ENCODE measurements around the gene ATG2A.

The ATG2A gene

DNA sequence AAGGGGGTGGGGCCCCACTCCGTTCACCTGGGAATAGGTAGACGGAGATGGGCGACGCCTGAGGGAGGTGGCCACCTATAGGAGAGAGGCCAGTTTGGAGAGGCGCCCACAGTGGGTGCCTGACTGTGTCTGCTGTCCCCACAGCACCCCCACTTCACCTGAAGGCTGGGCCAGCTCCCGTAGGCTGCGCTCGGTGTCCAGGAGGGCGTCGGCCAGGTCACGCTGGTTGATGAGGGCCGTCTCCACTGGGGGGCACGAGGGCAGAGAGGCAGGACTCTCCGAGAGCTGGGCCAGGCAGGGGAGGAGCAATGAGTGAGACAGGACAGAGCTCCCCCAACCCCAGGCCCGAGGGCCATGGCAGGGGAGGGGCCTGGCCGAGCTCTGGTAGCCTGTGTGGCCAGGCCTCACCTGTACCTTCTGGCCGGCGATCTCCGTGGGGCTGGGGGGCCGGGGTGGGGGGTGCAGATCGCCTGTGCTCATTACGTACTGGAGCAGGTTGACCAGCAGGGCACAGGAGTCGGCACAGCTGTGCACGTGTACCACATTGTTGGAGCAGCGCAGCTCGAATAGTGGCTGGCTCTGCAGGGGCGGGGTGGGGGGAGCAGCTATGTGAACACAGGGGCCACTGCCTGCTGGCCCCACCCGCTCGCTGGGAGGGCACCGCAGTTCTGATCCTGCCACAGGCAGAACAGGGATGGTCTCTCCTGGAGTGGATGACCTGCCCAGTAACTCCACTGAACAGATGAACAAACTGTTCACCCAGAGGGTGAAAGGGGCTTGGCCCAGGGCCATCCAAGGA lies 14.7 kb downstream of the ATG2A start:
- no peak for DNase-seq (ENCODE audit: low read depth in 2 of 2)

DNA sequence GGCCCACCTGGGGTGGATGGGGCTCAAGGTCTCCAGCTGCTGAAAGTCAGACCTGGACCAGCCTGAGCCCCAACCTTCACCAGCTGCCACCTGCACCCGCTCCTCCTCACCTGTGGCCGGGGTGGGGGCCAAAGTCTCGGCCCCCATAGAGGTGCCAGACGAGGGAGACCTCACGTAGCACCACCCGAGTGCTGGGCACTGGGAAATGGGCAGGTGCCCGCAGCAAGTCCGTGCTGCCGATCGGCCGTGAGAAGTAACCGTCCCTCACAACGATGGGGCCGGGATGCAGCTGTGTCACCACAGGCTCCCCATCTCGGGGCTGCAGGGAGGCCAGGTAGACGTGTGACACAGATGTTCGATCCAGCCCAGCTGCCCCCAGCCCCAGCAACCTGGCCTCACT lies 16.2 kb downstream of the ATG2A start:
- no peak for DNase-seq (ENCODE audit: low read depth in 2 of 2)

DNA sequence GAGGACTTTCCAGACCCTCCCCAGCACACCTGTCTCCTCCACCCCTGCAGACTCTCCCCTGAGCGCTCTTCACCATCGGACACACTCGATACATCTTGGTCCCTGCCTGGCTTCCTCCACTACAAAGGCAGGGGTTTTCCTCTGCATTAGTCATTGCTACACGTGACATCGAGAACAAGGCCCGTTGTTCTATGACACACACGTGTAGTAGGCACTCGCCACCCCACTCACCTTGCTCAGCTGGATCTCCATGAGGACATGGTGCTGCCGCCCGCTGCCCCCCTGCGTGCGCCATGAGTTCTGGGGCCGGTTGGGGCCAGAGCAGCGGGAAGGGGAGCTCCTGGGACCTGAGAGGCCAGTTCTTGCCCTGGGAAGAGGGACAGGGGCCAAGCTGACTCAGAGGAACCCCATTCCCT lies 16.7 kb downstream of the ATG2A start:
- no peak for DNase-seq (ENCODE audit: low read depth in 2 of 2)

DNA sequence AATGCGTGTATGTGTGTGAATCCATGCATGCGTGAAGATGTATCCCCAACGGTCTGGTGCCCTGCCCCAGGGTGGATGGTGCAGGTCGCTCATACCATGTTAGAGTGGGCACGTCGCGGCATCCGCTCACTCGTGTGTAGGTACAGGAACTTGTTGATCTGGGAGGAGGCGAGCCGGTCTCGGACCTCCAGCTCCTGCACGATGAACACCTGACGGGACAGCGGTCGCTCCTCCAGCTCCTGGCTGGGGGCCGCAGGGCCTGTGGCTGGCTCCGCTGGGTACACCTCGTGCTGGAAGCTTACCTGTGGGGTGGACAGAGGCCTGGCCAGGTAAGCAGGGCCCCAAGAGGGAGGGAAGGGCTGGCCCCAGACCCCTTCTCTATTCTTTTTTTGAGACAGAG lies 18.5 kb downstream of the ATG2A start:
- DNase-seq (ENCODE audit: low read depth in 2 of 2): no peak

DNA sequence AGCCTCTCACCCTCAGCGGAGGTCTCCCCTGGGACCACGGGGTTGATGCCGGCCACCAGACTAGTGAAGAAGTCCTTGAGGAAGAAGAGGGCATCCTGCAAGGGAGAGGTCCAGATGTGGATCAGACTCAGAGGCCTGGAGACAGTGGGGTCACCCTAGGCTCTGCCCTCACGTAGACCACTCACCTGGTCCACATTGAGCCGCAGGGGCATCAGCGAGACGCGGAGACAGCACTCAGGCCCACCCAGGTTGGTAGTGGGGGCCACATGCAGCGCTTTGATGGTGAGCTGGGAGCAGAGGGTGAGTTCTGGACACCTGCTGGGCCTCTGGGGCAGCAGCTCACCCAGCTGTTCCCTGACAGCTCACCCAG lies 18.9 kb downstream of the ATG2A start:
- no peak for DNase-seq (ENCODE audit: low read depth in 2 of 2)

GRCh38 chr11:64897381-64898075 lies 19.5 kb downstream of the ATG2A start:
- DNase-seq (ENCODE audit: low read depth in 2 of 2): no peak

DNA sequence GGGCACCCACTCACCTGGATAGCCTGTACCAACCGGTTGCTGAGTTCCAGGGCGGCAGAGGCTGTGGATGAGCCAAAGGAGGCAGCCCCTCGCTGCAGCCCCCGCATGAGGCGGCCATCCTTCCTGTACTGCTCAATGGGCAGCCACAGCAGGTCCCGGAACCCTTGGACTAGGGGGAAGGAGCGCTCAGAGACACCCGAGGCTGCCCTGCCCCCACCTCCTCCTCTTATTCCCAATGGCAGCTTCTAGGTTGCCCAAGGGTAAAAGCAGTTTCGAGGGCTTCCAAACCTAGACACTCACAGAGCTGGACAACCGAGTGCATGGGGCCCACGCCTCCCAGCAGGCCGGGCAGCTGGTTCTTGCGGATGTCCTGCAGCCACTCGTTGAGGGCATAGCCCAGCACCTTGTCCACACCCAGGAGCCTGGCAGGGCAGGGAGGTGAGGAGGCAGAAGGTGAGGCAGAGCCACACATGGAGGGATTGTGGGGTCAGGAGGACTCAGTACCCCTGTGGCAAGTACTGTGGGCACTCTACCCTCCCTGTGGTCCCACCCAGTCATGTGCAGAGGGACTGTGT lies 20.5 kb downstream of the ATG2A start:
- DNase-seq (ENCODE audit: low read depth in 2 of 2): no peak

DNA sequence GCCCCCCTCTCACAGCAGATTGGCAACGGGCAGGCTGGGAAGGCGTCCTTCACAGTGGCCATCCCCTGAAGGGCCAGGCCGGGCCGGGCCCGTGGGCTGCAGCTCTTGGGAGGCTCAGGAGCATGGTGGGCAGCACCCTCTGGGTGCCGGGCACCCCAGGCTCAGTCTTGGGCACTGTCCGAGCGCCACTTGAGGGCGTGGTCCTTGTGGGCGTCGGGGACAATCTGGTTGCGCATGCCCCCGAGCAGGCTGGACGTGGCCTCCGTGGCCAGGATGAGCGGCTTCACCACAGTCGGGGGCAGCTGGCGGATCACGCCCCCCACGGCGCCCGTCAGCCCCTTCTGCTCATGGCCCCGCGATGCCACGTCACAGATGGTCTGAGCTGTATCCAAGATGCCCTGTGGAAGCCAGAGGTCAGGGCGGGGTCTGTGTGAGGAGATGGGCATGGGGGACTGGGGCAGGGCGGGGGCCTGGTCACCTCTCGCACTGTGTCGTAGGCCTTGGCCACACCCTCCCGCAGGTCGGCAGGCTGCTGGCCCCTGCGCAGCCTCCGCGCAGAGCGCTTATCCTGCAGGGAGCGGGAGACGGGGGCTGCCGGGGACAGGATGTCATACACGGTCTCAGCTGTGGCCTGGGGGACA lies 22.1 kb downstream of the ATG2A start:
- no peak for DNase-seq (ENCODE audit: low read depth in 2 of 2)

DNA sequence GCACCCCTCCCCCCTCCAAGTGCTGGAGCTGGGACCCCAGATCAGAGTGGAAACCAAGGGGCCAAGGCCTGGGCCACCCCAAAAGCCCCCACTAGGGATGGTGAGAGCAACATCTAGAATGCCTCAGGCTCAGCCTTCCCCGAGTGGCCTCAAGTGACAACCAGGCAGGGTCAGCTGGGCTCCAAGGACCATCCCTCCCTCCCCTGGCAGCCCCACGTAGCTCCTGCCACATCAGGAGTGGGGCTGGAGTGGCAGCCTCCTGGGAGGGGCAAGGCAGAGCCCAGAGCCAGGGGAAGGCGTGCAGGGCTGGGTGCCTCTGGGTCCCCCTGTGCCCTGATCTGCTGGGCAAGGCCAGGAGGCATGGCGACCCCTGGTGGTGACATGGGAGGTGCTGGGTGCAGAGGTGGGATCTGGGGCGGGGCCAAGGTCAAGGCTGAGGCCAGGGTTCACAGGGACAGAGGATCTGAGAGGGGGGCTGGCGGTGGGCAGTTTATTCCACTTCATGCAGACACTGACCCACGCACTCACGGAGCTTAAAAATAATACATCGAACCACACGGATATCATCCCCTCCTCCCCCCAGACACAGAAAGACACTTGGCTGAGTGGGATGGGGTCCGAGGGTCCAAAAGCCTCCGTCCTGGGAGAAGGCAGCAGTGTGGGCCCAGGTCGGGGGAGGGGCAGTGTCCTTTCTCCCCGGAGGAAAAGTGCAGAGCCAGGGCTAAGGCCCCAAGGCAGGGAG lies 22.8 kb downstream of the ATG2A start:
- DNase-seq (ENCODE audit: low read depth in 2 of 2): peak in 1 of 2 experiments; percentile 15

GRCh38 chr11:64893194-64894069 lies 23.6 kb downstream of the ATG2A start:
- no peak for DNase-seq (ENCODE audit: low read depth in 2 of 2)

DNA sequence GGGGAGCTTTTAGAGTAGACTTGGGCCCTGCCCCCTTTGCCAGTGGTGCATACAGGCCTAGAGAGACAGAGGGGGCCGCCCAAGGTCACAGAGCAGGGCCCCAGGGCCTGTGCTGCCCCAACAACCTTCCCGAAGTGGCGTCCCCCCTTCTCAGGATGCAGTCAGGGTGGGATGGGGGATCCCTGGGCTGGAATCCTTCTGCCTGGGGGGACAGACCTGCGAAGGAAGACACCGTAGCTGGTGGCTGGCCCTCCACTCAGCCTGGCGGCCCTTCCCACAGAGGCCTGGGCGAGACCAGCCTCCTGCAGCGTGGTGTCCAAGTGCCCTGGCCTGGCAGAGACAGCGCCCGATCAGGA lies 24.2 kb downstream of the ATG2A start:
- DNase-seq (ENCODE audit: low read depth in 2 of 2): no peak

DNA sequence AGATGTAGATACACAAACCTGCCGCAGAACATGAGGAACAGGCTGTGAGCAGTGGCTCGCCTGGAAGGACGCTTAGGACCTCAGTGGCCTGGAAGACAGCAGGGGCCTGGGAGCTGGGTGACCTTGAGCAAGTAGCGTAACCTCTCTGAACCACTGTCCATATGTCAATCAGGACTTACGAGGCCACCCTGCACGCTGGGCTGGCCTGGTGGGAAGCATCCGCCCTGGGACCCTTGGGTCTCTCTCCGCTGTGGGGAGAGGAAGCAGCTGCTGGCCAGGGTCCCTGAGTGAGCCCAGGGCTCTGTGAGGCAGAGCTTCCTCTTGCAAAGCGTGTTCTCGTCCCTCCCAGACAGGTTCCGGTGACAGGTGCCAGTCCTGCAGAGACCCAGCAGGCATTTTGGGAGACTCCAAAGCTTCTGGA lies 24.6 kb downstream of the ATG2A start:
- no peak for DNase-seq (ENCODE audit: low read depth in 2 of 2)

- DNase-seq (ENCODE audit: low read depth in 2 of 2): no peak
Measured at GRCh38 chr11:64891880-64892279, 25.1 kb downstream of the ATG2A start.

DNA sequence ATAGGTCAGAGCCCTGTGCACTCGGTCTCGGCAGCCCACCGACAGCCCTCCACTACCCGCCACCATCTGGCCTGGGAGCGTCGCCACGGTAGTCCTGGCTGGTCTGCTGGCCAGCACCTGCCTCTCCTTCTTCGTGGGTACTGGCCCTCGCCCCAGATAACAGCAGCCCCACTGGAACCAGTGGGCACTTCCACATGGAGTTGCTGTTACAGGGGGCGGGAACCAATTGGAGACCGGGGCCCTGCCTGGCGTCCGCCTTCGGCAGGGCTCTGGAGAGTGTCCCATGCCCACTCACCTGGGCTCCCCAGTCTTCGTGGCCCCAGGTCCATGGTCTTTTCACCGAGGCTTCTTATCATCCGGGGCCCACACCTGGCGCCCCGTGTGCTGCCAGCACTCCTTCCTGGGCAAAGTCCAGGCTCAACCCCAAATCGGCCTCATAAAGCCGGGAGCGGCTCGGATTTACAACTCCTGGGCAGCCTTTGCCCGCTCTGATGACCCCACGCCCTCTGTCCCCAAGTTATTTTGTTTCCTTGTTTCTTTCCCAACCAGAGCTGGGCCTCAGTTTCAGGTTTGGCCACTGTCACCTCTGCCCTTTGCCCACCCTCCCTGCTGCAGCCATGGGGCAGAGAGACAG lies 25.7 kb downstream of the ATG2A start:
- DNase-seq (ENCODE audit: low read depth in 2 of 2): no peak

DNA sequence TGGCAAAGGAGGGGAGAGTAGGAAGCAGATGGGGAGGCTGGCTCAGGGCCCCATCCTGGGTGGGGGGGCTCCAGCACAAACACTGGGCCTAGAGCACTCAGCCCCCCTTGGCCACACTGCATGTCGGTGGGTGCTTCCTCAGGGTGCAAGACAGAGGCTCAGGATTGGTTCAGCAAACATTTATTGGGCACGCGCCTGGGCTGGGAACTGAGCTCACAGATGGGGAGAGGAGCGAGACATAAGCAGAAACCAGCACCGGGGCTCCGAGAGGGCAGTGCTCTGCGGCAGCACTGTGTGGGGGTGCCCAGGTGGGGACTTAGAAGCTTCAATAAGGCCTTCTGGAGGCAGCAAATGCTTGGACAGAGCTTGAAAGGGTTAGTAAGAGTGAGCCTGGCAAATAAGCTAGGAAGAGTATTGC lies 26.5 kb downstream of the ATG2A start:
- no peak for DNase-seq (ENCODE audit: low read depth in 2 of 2)

GRCh38 chr11:64888729-64889511 lies 28.1 kb downstream of the ATG2A start:
- DNase-seq (ENCODE audit: low read depth in 2 of 2): no peak

DNA sequence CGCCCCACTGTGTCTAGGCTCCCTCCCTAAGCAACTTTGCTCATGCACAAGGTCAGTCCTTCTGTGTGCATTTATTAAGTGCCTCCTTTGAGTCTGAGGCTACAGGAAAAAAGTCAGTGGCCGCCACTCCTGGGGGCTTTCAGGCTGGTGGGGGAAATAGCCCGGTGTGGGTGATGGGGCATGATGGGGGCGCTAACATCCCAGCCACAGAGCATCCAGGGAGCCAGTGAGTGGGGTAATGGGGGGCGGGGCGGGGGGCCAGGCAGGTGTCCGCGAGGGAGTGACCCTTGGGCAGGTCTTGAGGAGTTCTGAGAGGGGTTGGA lies 28.6 kb downstream of the ATG2A start:
- DNase-seq (ENCODE audit: low read depth in 2 of 2): no peak

DNA sequence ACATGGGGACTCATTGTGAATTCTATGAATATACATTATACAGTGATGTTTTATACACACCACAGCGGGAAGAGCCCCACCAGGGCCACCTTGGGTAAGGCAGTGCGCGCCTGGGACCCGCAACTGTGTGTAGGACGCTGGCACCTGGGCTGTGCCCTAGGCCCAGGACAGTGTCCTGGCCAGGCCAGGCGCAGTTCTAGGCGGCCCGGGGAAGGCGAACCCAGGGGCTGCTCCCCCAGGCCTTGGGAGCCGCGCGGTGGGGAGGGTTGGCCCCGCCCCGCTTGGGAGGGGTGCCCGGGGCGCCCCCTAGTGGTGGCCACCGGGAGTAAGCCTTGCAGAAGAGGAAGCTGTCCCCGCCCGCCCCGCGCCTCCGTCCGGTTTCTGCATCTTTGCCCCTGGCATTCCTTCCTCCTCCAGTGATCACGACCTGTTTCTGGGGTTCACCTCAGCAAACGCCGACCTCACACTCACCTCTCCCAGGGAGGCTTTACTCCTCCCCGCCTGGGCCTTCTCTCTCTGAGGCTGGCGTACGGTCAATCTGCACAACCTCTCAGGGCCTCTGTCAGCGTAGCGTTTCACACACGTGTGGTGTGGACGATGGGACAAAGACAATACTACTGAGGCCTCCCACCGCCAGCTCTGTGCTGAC lies 29.1 kb downstream of the ATG2A start:
- peak in 1 of 2 experiments; percentile 25 for DNase-seq (ENCODE audit: low read depth in 2 of 2)

DNA sequence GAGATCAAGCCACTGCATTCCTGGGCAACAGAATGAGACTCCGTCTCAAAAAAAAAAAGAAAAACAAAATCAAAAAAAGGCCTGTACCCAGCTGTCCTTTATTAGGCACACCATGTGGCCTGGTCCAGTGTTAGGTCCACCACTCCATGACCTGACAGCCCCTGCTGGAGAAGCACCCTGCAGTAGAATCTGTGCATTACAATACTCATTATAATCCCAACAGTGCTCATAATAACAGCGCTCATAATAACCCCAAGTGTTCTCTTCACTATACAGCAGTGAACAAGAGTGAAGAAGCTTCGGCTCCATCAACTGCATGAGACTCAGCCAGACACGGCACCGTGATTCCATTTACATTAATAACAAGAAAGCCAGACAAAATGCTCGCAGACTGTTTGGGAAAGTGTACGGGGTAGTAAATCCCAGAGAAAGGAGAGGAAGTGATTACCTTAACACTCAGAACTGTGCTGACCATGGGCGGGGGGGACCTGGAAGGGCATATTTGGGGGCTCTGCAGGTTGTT lies 29.7 kb downstream of the ATG2A start:
- no peak for DNase-seq (ENCODE audit: low read depth in 2 of 2)
